ENCODE results near the gene KLF5. TPM values are rescaled to one million over a fixed set of nuclear protein-coding genes. Genes with fewer than 3 reads are reported as not detected.

The KLF5 gene
- total and polyA plus RNA-seq, 9 donors, result 2.1 to 45.7 (median 6.9) TPM

DNA sequence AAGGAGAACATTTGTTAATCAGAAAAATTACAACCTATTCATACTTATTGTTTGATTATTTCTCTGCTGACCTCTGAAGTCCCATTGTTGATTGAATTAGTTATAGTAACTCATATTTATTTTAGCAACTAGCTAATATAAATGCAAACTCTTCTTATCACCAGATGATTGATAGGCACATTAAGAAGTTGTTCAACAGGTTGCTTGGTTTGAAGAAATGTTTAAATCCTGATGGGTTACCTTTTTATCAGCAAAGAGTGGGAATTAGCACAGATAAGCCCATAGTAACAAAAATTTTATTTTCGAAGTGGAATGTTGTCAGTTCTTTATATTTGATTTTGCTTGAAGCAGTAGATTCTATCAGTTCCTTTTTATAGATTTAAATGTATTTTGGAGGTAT lies 44.4 kb downstream of the KLF5 start:
- no peak for DNase-seq
- H3K27me3 ChIP-seq, result no peaks in the 10 kb centered on the region
- no peaks in the 10 kb centered on the region for H3K36me3 ChIP-seq
- no peaks in the 10 kb centered on the region for H3K4me1 ChIP-seq (ENCODE audit: insufficient read depth)
- intact Hi-C loops (cut with DNase I), result no loop called here
- H3K27ac ChIP-seq, result no peak overlapping the region
- WGBS, 3 donors, result 63 to 80% (median 66%) methylated on average over 1 of the region's 1 CpG
- no peaks in the 10 kb centered on the region for H3K9me3 ChIP-seq
- no peak for TF ChIP-seq POLR2A (IDR thresholded peaks at IDR 0.05)
- TF ChIP-seq EP300 (IDR thresholded peaks at IDR 0.05), result no peak
- TF ChIP-seq, protein P1, sequence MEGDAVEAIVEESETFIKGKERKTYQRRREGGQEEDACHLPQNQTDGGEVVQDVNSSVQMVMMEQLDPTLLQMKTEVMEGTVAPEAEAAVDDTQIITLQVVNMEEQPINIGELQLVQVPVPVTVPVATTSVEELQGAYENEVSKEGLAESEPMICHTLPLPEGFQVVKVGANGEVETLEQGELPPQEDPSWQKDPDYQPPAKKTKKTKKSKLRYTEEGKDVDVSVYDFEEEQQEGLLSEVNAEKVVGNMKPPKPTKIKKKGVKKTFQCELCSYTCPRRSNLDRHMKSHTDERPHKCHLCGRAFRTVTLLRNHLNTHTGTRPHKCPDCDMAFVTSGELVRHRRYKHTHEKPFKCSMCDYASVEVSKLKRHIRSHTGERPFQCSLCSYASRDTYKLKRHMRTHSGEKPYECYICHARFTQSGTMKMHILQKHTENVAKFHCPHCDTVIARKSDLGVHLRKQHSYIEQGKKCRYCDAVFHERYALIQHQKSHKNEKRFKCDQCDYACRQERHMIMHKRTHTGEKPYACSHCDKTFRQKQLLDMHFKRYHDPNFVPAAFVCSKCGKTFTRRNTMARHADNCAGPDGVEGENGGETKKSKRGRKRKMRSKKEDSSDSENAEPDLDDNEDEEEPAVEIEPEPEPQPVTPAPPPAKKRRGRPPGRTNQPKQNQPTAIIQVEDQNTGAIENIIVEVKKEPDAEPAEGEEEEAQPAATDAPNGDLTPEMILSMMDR (IDR thresholded peaks at IDR 0.05), result no peak
- no peak overlapping the region for H3K4me3 ChIP-seq

DNA sequence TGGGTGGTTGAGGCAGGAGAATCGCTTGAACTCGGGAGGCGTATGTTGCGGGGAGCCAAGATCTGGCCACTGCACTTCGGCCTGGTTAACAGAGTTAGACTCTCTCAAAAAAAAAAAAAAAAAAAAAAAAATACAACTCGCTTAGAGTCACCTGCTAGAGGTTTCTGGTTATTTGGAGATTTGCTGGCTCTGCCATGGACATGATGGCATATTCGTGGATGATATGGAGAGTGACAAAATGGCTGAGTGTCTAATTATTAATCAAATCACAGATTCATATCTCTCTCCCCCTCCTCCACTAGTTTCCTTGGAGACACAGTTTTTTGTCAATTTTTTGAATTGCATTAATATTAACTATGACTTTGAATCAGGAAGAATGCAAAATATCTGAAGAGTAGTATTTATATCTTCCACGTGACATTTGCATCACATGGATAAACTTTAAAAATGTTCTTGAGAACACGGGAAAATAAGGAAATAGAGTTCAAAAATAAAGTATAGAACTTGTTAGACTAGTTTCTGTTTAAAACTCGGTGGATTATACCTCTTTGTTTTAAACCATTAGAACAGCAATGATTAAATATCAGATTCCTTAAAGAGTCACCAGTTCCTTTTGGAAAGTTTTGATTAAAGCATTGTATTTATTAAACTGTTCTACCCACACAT lies 47.8 kb downstream of the KLF5 start:
- Histone ChIP-seq H3K27me3 (no peaks in the 10 kb centered on the region), H3K4me1 (ENCODE audit: insufficient read depth) (no peaks in the 10 kb centered on the region), H3K36me3 (no peaks in the 10 kb centered on the region), H3K27ac (no peak overlapping the region), H3K4me3 (no peak overlapping the region), H3K9me3 (no peaks in the 10 kb centered on the region)
- intact Hi-C loops (cut with DNase I), result loop anchor here in 1 of 4 donors (5.0 kb wide), 1 partner anchor 331 kb away; no protein-coding TSS in a partner anchor
- TF ChIP-seq, protein P1 (IDR thresholded peaks at IDR 0.05), result no peak
- TF ChIP-seq POLR2A (IDR thresholded peaks at IDR 0.05), result no peak
- TF ChIP-seq EP300 (IDR thresholded peaks at IDR 0.05), result no peak
- 81 to 86% (median 86%) methylated on average over 10 of the region's 10 CpGs for WGBS, 3 donors
- DNase-seq, result no peak

DNA sequence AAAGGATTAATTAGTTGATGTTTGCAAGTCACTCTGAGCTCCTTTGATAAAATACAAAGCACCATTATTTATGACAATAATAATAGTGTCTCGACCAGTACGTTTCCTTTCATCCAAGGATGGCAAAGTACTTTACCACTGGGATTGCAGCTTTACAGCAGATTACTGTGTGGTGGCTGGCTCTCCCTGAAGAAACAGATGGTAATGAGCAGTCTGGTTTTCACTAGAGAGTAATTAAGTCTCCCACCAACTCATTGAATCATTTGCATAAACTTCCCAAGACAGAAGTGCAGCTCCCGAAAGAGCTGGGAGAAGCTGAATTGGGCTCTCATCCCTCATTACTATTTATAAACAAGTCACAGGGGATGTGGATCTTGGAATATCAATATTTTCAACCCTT lies 48.7 kb downstream of the KLF5 start:
- Histone ChIP-seq H3K27me3 (no peaks in the 10 kb centered on the region), H3K36me3 (no peaks in the 10 kb centered on the region), H3K27ac (no peak overlapping the region), H3K9me3 (no peaks in the 10 kb centered on the region), H3K4me3 (no peak overlapping the region), H3K4me1 (ENCODE audit: insufficient read depth) (no peaks in the 10 kb centered on the region)
- TF ChIP-seq EP300 (IDR thresholded peaks at IDR 0.05) (no peak), POLR2A (IDR thresholded peaks at IDR 0.05) (no peak)
- TF ChIP-seq, protein P1 (IDR thresholded peaks at IDR 0.05), result no peak
- no peak for DNase-seq
- 65 to 70% (median 67%) methylated on average over 3 of the region's 3 CpGs for WGBS, 3 donors
- intact Hi-C loops (cut with DNase I), result loop anchor here in 1 of 4 donors (5.0 kb wide), 1 partner anchor 330 kb away; no protein-coding TSS in a partner anchor

DNA sequence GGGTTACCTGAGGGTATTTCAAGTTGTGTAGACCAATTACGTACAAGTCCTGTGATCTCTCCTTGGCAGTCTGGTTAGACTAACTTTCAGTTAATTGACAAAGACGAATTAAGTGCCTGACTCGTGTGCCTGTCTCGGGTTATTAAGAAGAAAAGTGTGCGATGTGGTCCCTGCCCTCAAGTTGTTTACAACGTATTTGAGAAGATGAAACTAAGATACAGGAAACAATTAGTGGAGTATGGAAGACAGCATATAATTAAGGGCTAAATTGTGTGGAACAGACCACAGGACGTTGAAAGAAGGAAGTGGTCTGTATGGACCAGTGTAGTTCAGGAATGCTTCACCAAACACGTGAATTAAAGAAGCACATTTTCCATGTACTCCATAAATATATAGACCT lies 49.2 kb downstream of the KLF5 start:
- H3K4me1 ChIP-seq (ENCODE audit: insufficient read depth), result no peaks in the 10 kb centered on the region
- no peaks in the 10 kb centered on the region for H3K36me3 ChIP-seq
- H3K4me3 ChIP-seq, result no peak overlapping the region
- no peak for DNase-seq
- WGBS, 3 donors, result 72 to 79% (median 78%) methylated on average over 8 of the region's 8 CpGs
- no peak overlapping the region for H3K27ac ChIP-seq
- intact Hi-C loops (cut with DNase I), result loop anchor here in 1 of 4 donors (5.0 kb wide), 1 partner anchor 329 kb away; no protein-coding TSS in a partner anchor
- H3K27me3 ChIP-seq, result no peaks in the 10 kb centered on the region
- no peak for TF ChIP-seq POLR2A (IDR thresholded peaks at IDR 0.05)
- no peak for TF ChIP-seq EP300 (IDR thresholded peaks at IDR 0.05)
- TF ChIP-seq, protein P1 (IDR thresholded peaks at IDR 0.05), result no peak
- no peaks in the 10 kb centered on the region for H3K9me3 ChIP-seq

All from ovary (tissue), 9 donors.